OCI-LY1 (cell line): Measurements from ENCODE around the gene ZNF512.

Source experiments
- H2AFZ ChIP-seq: fragments of 200-600 bp; sonication (generic), shearing (Covaris generic); 2 replicates; pipeline ENCODE4 v1.6.0; 2014; ENCODE audit warnings: antibody characterized with exemption, mild to moderate bottlenecking, low read length
- H3F3A ChIP-seq: fragments of 200-600 bp; sonication (generic), shearing (Covaris generic); 2 replicates; pipeline ENCODE4 v1.6.0; 2014; ENCODE audit warnings: mild to moderate bottlenecking, antibody characterized with exemption, low read length, moderate library complexity; ENCODE audit not compliant: insufficient read depth
- H3K27ac ChIP-seq: fragments of 200-600 bp; sonication (generic); 2 replicates; pipeline ENCODE4 v1.5.1; 2014; ENCODE audit warnings: low read length, mixed run types, mild to moderate bottlenecking, low read depth; ENCODE audit not compliant: poor library complexity, severe bottlenecking
- H3K27me3 ChIP-seq: fragments of 200-600 bp; sonication (generic); 2 replicates; pipeline ENCODE4 v1.6.0; 2014; ENCODE audit warnings: antibody characterized with exemption, mild to moderate bottlenecking, low read length, moderate library complexity; ENCODE audit not compliant: insufficient read depth
- H3K36me3 ChIP-seq: fragments of 200-600 bp; sonication (generic); 2 replicates; pipeline ENCODE4 v1.6.1; 2014; ENCODE audit warnings: mild to moderate bottlenecking, antibody characterized with exemption, low read length, moderate library complexity, mixed read lengths; ENCODE audit not compliant: insufficient read depth
- H3K4me1 ChIP-seq: fragments of 200-600 bp; sonication (generic); 2 replicates; pipeline ENCODE4 v1.5.1; 2014; ENCODE audit warnings: mild to moderate bottlenecking, low read length, moderate library complexity; ENCODE audit not compliant: insufficient read depth, severe bottlenecking
- H3K4me2 ChIP-seq: fragments of 200-600 bp; sonication (generic), shearing (Covaris generic); 2 replicates; pipeline ENCODE4 v1.6.1; 2014; ENCODE audit warnings: low read length
- H3K4me3 ChIP-seq: fragments of 200-600 bp; sonication (generic); 2 replicates; pipeline ENCODE4 v1.5.1; 2014; ENCODE audit warnings: low read length, low read depth, mild to moderate bottlenecking, mixed read lengths; ENCODE audit not compliant: poor library complexity, severe bottlenecking
- H3K79me2 ChIP-seq: fragments of 200-600 bp; shearing (Covaris generic); 2 replicates; pipeline ENCODE4 v1.6.1; 2016; ENCODE audit warnings: mixed run types, low read length, mixed read lengths; ENCODE audit not compliant: insufficient read depth
- H3K9ac ChIP-seq: fragments of 200-600 bp; sonication (generic), shearing (Covaris generic); 2 replicates; pipeline ENCODE4 v1.6.1; 2014; ENCODE audit warnings: mild to moderate bottlenecking, low read length, mixed read lengths
- H3K9me2 ChIP-seq: fragments of 200-600 bp; sonication (generic), shearing (Covaris generic); 2 replicates; pipeline ENCODE4 v1.6.1; 2014; ENCODE audit warnings: low read depth, mild to moderate bottlenecking, low read length, mixed read lengths
- H3K9me3 ChIP-seq: fragments of 200-600 bp; shearing (Covaris generic); 2 replicates; pipeline ENCODE4 v1.6.1; 2014; ENCODE audit warnings: low read length, mixed read lengths
- H4K20me1 ChIP-seq: fragments of 200-600 bp; sonication (generic), shearing (Covaris generic); 2 replicates; pipeline ENCODE4 v1.6.0; 2016; ENCODE audit warnings: mild to moderate bottlenecking, low read length; ENCODE audit not compliant: insufficient read depth
- EZH2 ChIP-seq: fragments of 200-600 bp; sonication (generic), shearing (Covaris generic); IDR thresholded peaks from 2 replicates; pipeline ENCODE4 v1.8.0; 2017; ENCODE audit warnings: borderline replicate concordance, mixed run types, mild to moderate bottlenecking, antibody characterized with exemption, low read length, moderate library complexity, mixed read lengths
- TF ChIP-seq, protein P1 (sequence below): fragments of 200-600 bp; sonication (generic), shearing (Covaris generic); IDR thresholded peaks from 2 replicates; pipeline ENCODE4 v1.5.1; 2017; ENCODE audit warnings: mild to moderate bottlenecking, antibody characterized with exemption, low read length, moderate library complexity, mixed read lengths

Gene ZNF512

GRCh38 chr2:27544143-27544821, 38.6 kb upstream of the ZNF512 start:
- Histone ChIP-seq H3K4me3 (no peak overlapping the region), H3K9me3 (peaks cover 3% of the 10 kb centered on the region; the same call in 1 of the 2 replicates), H3K36me3 (no peaks in the 10 kb centered on the region), H2AFZ (no peak overlapping the region), H3K27me3 (no peaks in the 10 kb centered on the region), H3K4me1 (no peaks in the 10 kb centered on the region), H3K4me2 (no peak overlapping the region), H3K27ac (no peak overlapping the region), H4K20me1 (no peaks in the 10 kb centered on the region), H3K79me2 (no peaks in the 10 kb centered on the region), H3F3A (no peaks in the 10 kb centered on the region), H3K9ac (no peak overlapping the region), H3K9me2 (no peaks in the 10 kb centered on the region)
- no peak for TF ChIP-seq EZH2
- TF ChIP-seq, protein P1, sequence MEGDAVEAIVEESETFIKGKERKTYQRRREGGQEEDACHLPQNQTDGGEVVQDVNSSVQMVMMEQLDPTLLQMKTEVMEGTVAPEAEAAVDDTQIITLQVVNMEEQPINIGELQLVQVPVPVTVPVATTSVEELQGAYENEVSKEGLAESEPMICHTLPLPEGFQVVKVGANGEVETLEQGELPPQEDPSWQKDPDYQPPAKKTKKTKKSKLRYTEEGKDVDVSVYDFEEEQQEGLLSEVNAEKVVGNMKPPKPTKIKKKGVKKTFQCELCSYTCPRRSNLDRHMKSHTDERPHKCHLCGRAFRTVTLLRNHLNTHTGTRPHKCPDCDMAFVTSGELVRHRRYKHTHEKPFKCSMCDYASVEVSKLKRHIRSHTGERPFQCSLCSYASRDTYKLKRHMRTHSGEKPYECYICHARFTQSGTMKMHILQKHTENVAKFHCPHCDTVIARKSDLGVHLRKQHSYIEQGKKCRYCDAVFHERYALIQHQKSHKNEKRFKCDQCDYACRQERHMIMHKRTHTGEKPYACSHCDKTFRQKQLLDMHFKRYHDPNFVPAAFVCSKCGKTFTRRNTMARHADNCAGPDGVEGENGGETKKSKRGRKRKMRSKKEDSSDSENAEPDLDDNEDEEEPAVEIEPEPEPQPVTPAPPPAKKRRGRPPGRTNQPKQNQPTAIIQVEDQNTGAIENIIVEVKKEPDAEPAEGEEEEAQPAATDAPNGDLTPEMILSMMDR = no peak

DNA sequence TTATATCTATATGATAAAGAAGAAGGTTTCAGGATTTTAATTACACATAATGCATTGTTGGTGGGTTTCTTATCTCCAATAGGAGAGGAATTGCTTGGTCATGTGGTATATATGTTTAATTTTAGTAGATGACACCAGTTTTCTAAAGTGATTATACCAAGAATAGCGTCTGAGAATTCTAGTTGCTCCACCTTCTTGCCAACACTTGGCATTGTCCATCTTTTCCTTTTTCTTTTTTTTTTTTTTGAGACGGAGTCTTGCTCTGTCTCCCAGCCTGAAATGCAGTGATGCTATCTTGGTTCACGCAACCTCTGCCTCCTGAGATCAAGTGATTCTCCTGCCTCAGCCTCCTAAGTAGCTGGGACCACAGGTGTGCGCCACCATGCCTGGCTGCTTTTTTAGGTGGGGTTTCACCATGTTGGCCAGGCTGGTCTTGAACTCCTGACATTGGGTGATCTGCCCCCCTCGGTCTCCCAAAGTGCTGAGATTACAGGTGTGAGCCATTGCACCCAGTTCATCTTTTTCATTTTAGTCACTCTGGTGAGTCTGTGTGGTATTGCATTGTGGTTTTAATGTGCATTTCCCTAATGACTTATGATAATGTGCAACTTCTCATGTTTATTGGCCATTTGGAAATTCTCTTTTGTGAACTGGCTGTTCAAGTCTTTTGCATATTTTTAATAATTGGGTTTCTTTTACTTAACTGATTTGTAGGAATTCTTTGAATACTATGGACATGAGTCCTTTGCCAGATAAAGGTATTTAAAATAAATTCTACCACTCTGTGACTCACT, 37.3 kb upstream of the ZNF512 start:
- no peak overlapping the region for H3K9ac ChIP-seq
- peaks cover 3% of the 10 kb centered on the region; the same call in 1 of the 2 replicates for H3K9me3 ChIP-seq
- no peaks in the 10 kb centered on the region for H3K9me2 ChIP-seq
- TF ChIP-seq EZH2 = no peak
- TF ChIP-seq, protein P1 = no peak
- no peak overlapping the region for H3K27ac ChIP-seq
- H3F3A ChIP-seq = no peaks in the 10 kb centered on the region
- H4K20me1 ChIP-seq = no peaks in the 10 kb centered on the region
- no peaks in the 10 kb centered on the region for H3K79me2 ChIP-seq
- no peak overlapping the region for H2AFZ ChIP-seq
- no peaks in the 10 kb centered on the region for H3K4me1 ChIP-seq
- no peaks in the 10 kb centered on the region for H3K36me3 ChIP-seq
- H3K4me2 ChIP-seq = no peak overlapping the region
- H3K27me3 ChIP-seq = no peaks in the 10 kb centered on the region
- no peak overlapping the region for H3K4me3 ChIP-seq

DNA sequence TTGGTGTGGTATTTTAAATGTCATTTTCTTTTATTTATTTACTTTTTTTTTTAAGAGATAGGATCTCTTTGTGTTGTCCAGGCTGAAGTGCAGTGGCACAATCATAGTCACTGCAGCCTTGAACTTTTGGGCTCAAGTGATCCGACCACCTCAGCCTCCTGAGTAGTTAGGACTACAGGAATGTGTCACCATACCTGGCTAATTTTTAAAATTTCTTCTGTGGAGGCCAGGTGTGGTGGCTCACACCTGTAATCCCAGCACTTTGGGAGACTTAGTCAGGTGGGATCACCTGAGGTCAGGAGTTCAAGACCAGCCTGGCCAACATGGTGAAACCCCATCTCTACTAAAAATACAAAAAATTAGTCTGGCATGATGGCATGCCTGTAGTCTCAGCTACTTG, 33.5 kb upstream of the ZNF512 start:
- H4K20me1 ChIP-seq = no peaks in the 10 kb centered on the region
- H3K9me2 ChIP-seq = no peaks in the 10 kb centered on the region
- H3K79me2 ChIP-seq = no peaks in the 10 kb centered on the region
- no peak overlapping the region for H2AFZ ChIP-seq
- H3K4me1 ChIP-seq = no peaks in the 10 kb centered on the region
- no peak overlapping the region for H3K4me2 ChIP-seq
- H3K4me3 ChIP-seq = no peak overlapping the region
- no peak for TF ChIP-seq EZH2
- TF ChIP-seq, protein P1 = no peak
- no peaks in the 10 kb centered on the region for H3K36me3 ChIP-seq
- H3K27ac ChIP-seq = no peak overlapping the region
- no peak overlapping the region for H3K9ac ChIP-seq
- H3K27me3 ChIP-seq = no peaks in the 10 kb centered on the region
- H3K9me3 ChIP-seq = peaks cover 3% of the 10 kb centered on the region; the same call in 1 of the 2 replicates
- H3F3A ChIP-seq = no peaks in the 10 kb centered on the region
